ENCODE measurements around the gene C11orf98. TPM values are rescaled to one million over a fixed set of nuclear protein-coding genes. Genes with fewer than 3 reads are reported as not detected.

The C11orf98 gene
- total RNA-seq, 1 experiment from 2014 or later = 81.2 TPM

GRCh38 chr11:62671236-62671607, 6.2 kb upstream of the C11orf98 start:
- H3K27ac Mint-ChIP-seq (ENCODE audit: low read depth, unreplicated experiment) = peak overlapping the region; percentile 95
- TF ChIP-seq CTCF (IDR thresholded peaks at IDR 0.05; ENCODE audit: unreplicated experiment) = no peak
- CTCF ChIA-PET = interaction anchor here (0.5 to 1.5 kb wide), 3 partner anchors 9 to 117 kb away, joined by 3 to 11 read pairs (median 3); no protein-coding TSS in a partner anchor
- peak overlapping the region; percentile 95 for H3K4me3 Mint-ChIP-seq (ENCODE audit: unreplicated experiment)
- H3K27me3 Mint-ChIP-seq (ENCODE audit: insufficient read depth, unreplicated experiment) = no peaks in the 10 kb centered on the region
- peaks cover 5% of the 10 kb centered on the region for H3K4me1 Mint-ChIP-seq (ENCODE audit: insufficient read depth, unreplicated experiment)
- DNase-seq (ENCODE audit: unreplicated experiment) = no peak
- no peaks in the 10 kb centered on the region for H3K9me3 Mint-ChIP-seq (ENCODE audit: unreplicated experiment)
- intact Hi-C loops (cut with micrococcal nuclease) = loop anchor here (5.0 kb wide), 1 partner anchor 79 kb away; the partner anchor contains the start of gene TUT1
- H3K36me3 Mint-ChIP-seq (ENCODE audit: insufficient read depth, unreplicated experiment) = peaks cover 72% of the 10 kb centered on the region
- POLR2A ChIA-PET = interaction anchor here (0.6 to 10.6 kb wide), 38 partner anchors 7 to 547 kb away, joined by 3 to 182 read pairs (median 10); partner anchors contain the start of genes B3GAT3, GANAB, GNG3 and HNRNPUL2
- no TSS peak for BruUV-seq (replicated peaks)

- peaks cover 5% of the 10 kb centered on the region for H3K4me1 Mint-ChIP-seq (ENCODE audit: insufficient read depth, unreplicated experiment)
- no peak for TF ChIP-seq CTCF (IDR thresholded peaks at IDR 0.05; ENCODE audit: unreplicated experiment)
- no peak overlapping the region for H3K4me3 Mint-ChIP-seq (ENCODE audit: unreplicated experiment)
- peak; percentile 49 for DNase-seq (ENCODE audit: unreplicated experiment)
- POLR2A ChIA-PET = interaction anchor here (0.5 to 10.6 kb wide), 16 partner anchors 9 to 121 kb away, joined by 3 to 182 read pairs (median 5); partner anchors contain the start of genes B3GAT3, EEF1G, GANAB and HNRNPUL2
- H3K36me3 Mint-ChIP-seq (ENCODE audit: insufficient read depth, unreplicated experiment) = peaks cover 74% of the 10 kb centered on the region
- intact Hi-C loops (cut with micrococcal nuclease) = loop anchor here (5.0 kb wide), 1 partner anchor 77 kb away; the partner anchor contains the start of gene TUT1
- H3K27ac Mint-ChIP-seq (ENCODE audit: low read depth, unreplicated experiment) = peak overlapping the region; percentile 95
- no peaks in the 10 kb centered on the region for H3K27me3 Mint-ChIP-seq (ENCODE audit: insufficient read depth, unreplicated experiment)
- BruUV-seq (replicated peaks) = no TSS peak
- CTCF ChIA-PET = interaction anchor here (0.6 to 1.0 kb wide), 3 partner anchors 38 to 290 kb away, joined by 3 to 4 read pairs (median 3); partner anchors contain the start of genes EEF1G and GNG3
- H3K9me3 Mint-ChIP-seq (ENCODE audit: unreplicated experiment) = no peaks in the 10 kb centered on the region
Measured at GRCh38 chr11:62669420-62670161, 4.6 kb upstream of the C11orf98 start.

GRCh38 chr11:62667460-62667859, 2.5 kb upstream of the C11orf98 start:
- Mint-ChIP-seq H3K27me3 (ENCODE audit: insufficient read depth, unreplicated experiment) (no peaks in the 10 kb centered on the region), H3K36me3 (ENCODE audit: insufficient read depth, unreplicated experiment) (peaks cover 69% of the 10 kb centered on the region), H3K27ac (ENCODE audit: low read depth, unreplicated experiment) (peak overlapping the region; percentile 91), H3K9me3 (ENCODE audit: unreplicated experiment) (no peaks in the 10 kb centered on the region), H3K4me1 (ENCODE audit: insufficient read depth, unreplicated experiment) (peaks cover 5% of the 10 kb centered on the region), H3K4me3 (ENCODE audit: unreplicated experiment) (peak overlapping the region; percentile 98)
- POLR2A ChIA-PET = interaction anchor here (0.7 to 10.6 kb wide), 21 partner anchors 11 to 214 kb away, joined by 3 to 222 read pairs (median 7); partner anchors contain the start of genes AHNAK, B3GAT3, EEF1G and GANAB
- BruUV-seq (replicated peaks) = no TSS peak
- no peak for DNase-seq (ENCODE audit: unreplicated experiment)
- TF ChIP-seq CTCF (IDR thresholded peaks at IDR 0.05; ENCODE audit: unreplicated experiment) = no peak
- CTCF ChIA-PET = interaction anchor here (0.6 to 1.9 kb wide), 9 partner anchors 9 to 1239 kb away, joined by 3 to 15 read pairs (median 3); partner anchors contain the start of gene UBXN1
- intact Hi-C loops (cut with micrococcal nuclease) = no loop called here

Data from MCF 10A (cell line).